Effector memory CD4-positive, alpha-beta T cell (primary cell): ENCODE measurements around the gene RALGPS1.

Source experiments
- DNase-seq, 3 donors: peaks; one replicate each; pipeline ENCODE4 v3.0.0-alpha.2; 2020
- H3K27ac ChIP-seq: 2 replicates; pipeline ENCODE4 v1.7.0; 2013; ENCODE audit warnings: mild to moderate bottlenecking, low read length, moderate library complexity; ENCODE audit not compliant: insufficient read depth, poor library complexity, severe bottlenecking
- H3K27me3 ChIP-seq: replicated peaks from 2 replicates; pipeline ENCODE4 v1.7.0; 2013; ENCODE audit warnings: mild to moderate bottlenecking, low read length; ENCODE audit not compliant: insufficient read depth, control insufficient read depth, poor library complexity, severe bottlenecking
- H3K36me3 ChIP-seq: 2 replicates; pipeline ENCODE4 v1.7.0; 2013; ENCODE audit warnings: mild to moderate bottlenecking, low read length, moderate library complexity; ENCODE audit not compliant: control insufficient read depth, insufficient read depth
- H3K4me1 ChIP-seq: 2 replicates; pipeline ENCODE4 v1.7.0; 2013; ENCODE audit warnings: low read length, mild to moderate bottlenecking; ENCODE audit not compliant: control insufficient read depth, insufficient read depth, poor library complexity, severe bottlenecking
- H3K4me3 ChIP-seq: 2 replicates; pipeline ENCODE4 v1.7.0; 2013; ENCODE audit warnings: low read length, low read depth, mild to moderate bottlenecking; ENCODE audit not compliant: insufficient read depth, poor library complexity, severe bottlenecking
- H3K9me3 ChIP-seq: 2 replicates; pipeline ENCODE4 v1.7.0; 2013; ENCODE audit warnings: mild to moderate bottlenecking, low read length, moderate library complexity; ENCODE audit not compliant: control insufficient read depth

The RALGPS1 gene

DNA sequence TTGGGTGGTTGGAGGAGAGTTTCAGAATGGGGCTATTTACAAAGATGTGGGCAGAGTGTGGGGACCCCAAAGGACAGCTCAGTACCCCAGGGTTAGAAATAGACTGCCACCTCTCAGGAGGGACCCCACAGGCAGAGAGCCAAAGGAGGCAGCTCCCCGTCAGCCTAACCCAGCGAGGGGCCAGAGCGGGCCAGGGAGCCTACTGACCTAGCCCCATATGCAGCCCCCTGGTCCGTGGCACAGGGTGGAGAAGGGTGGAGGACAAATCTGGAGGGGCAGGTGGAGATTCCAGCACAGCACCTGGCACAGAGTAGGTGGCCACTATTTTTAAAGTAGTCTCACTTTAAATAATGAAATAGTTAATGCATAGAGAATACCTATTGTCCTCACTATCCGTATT is 275.0 kb downstream of the RALGPS1 start:
- H3K9me3 ChIP-seq: no peaks in the 10 kb centered on the region
- no peaks in the 10 kb centered on the region for H3K4me1 ChIP-seq
- H3K27me3 ChIP-seq: no peaks in the 10 kb centered on the region
- DNase-seq: no peak
- no peak overlapping the region for H3K27ac ChIP-seq
- H3K36me3 ChIP-seq: no peaks in the 10 kb centered on the region
- no peak overlapping the region for H3K4me3 ChIP-seq

- H3K4me1 ChIP-seq: no peaks in the 10 kb centered on the region
- no peak for DNase-seq
- H3K36me3 ChIP-seq: no peaks in the 10 kb centered on the region
- no peak overlapping the region for H3K27ac ChIP-seq
- H3K27me3 ChIP-seq: no peaks in the 10 kb centered on the region
- H3K9me3 ChIP-seq: no peaks in the 10 kb centered on the region
- H3K4me3 ChIP-seq: no peak overlapping the region
Measured at GRCh38 chr9:127192744-127193143, 278.2 kb downstream of the RALGPS1 start.

GRCh38 chr9:127193483-127193882 is 278.9 kb downstream of the RALGPS1 start:
- no peaks in the 10 kb centered on the region for H3K9me3 ChIP-seq
- no peaks in the 10 kb centered on the region for H3K27me3 ChIP-seq
- no peak for DNase-seq
- H3K36me3 ChIP-seq: no peaks in the 10 kb centered on the region
- no peaks in the 10 kb centered on the region for H3K4me1 ChIP-seq
- H3K27ac ChIP-seq: no peak overlapping the region
- no peak overlapping the region for H3K4me3 ChIP-seq

GRCh38 chr9:127194881-127195713 is 280.5 kb downstream of the RALGPS1 start:
- H3K9me3 ChIP-seq: no peaks in the 10 kb centered on the region
- H3K4me3 ChIP-seq: no peak overlapping the region
- H3K27ac ChIP-seq: no peak overlapping the region
- no peak for DNase-seq
- H3K27me3 ChIP-seq: no peaks in the 10 kb centered on the region
- peaks cover 5% of the 10 kb centered on the region for H3K4me1 ChIP-seq
- no peaks in the 10 kb centered on the region for H3K36me3 ChIP-seq

DNA sequence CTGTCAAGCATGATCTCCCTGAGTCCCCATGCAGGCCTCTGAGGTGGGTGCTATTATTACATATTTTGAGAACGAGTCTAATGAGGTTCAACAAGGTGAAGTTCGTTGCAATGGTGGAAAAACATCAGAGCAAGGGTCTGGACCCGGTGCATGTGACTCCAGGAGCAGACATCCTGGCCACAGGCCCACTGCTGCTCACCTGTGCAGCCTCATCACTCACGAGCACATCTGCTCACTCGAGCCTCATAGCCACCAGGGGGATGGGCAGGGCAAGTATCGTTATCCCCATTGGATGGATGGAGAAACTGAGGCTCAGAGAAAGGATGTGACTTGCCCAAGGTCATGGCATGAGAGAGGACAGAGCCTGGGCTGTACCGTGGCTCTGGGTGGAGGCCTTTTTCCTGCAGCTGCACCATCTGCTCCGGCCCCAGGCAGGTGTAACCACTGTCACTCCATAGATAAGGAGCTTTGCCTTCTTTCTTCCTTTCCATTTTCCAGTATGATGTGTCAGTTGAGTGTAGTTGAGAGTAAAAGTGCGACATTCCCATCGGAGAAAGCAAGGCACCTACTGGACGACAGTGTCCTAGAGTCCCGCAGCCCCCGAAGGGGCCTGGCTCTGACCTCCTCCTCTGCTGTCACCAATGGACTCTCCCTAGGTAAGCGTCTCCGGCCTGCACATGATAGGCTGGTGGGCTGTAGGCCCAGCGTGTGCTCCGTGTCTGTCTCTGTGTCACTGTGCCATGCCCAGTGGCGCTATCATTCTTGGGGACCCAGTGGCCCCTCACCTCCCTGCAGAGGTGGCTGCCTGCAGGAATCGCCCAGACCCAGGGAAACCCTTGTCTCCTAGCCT is 281.6 kb downstream of the RALGPS1 start:
- H3K4me1 ChIP-seq: peaks cover 5% of the 10 kb centered on the region
- no peak overlapping the region for H3K27ac ChIP-seq
- no peaks in the 10 kb centered on the region for H3K27me3 ChIP-seq
- no peak overlapping the region for H3K4me3 ChIP-seq
- no peaks in the 10 kb centered on the region for H3K9me3 ChIP-seq
- no peaks in the 10 kb centered on the region for H3K36me3 ChIP-seq
- no peak for DNase-seq

GRCh38 chr9:127196826-127197145 is 282.2 kb downstream of the RALGPS1 start:
- Histone ChIP-seq H3K27me3 (no peaks in the 10 kb centered on the region), H3K9me3 (no peaks in the 10 kb centered on the region), H3K4me3 (no peak overlapping the region), H3K27ac (no peak overlapping the region), H3K4me1 (peaks cover 5% of the 10 kb centered on the region), H3K36me3 (no peaks in the 10 kb centered on the region)
- DNase-seq: no peak

- DNase-seq: no peak
- Histone ChIP-seq H3K27ac (no peak overlapping the region), H3K9me3 (no peaks in the 10 kb centered on the region), H3K27me3 (no peaks in the 10 kb centered on the region), H3K4me1 (peaks cover 5% of the 10 kb centered on the region), H3K36me3 (no peaks in the 10 kb centered on the region), H3K4me3 (no peak overlapping the region)
Measured at GRCh38 chr9:127197186-127197860, 282.7 kb downstream of the RALGPS1 start.

DNA sequence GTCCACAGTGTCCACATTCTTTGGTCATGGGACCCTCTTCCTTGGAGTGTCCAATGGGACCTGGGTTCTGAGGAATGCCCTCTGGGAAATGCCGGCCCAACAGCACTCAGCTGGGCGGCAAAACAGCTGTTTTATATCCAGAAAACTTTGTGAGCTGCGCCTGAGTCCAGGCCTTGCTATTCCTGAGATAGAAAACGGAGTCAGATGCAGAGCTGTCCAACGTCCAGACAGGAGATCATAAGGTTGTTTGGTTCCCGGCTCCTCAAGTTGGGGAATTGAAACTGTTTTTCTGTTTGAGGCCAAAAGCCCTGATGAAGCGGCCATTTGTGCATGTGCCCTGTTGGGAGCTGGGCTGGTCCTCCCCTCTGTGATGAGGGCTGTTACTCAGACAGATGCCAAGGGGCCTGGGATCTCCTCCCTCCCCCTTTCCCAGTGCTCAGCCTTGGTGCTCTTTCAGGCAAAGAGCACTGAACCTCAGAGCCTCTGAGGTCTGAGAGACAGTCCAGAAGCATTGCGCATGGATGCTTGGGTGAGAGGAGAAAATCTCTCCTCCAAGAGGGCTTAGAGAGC is 283.4 kb downstream of the RALGPS1 start:
- H3K4me1 ChIP-seq: peaks cover 5% of the 10 kb centered on the region
- no peaks in the 10 kb centered on the region for H3K9me3 ChIP-seq
- H3K4me3 ChIP-seq: no peak overlapping the region
- H3K27me3 ChIP-seq: no peaks in the 10 kb centered on the region
- no peaks in the 10 kb centered on the region for H3K36me3 ChIP-seq
- DNase-seq: no peak
- H3K27ac ChIP-seq: no peak overlapping the region

DNA sequence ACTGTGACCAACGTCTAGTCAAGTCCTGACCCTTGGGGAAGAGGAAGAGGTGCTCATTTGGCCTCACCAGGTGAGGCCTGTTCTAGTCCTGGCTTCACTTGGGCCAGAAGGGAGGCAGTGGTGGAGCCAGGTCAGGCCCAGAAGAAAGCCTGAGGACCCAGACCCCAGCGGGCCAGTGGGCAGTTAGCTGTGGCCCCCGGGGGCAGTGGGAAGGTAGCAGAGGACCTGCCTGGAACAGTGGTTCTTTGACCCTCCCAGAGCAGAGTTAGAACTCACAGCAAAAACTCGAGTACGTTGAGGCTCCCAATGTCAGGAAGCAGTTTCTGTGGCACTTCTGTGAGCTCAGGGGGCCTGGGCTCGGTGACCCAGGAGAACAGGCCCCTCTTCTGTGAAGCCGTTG is 284.0 kb downstream of the RALGPS1 start:
- H3K4me3 ChIP-seq: no peak overlapping the region
- H3K4me1 ChIP-seq: peaks cover 5% of the 10 kb centered on the region
- H3K9me3 ChIP-seq: no peaks in the 10 kb centered on the region
- DNase-seq: no peak
- no peaks in the 10 kb centered on the region for H3K27me3 ChIP-seq
- no peak overlapping the region for H3K27ac ChIP-seq
- no peaks in the 10 kb centered on the region for H3K36me3 ChIP-seq
